SK-N-SH (cell line): ENCODE results near the gene PTPRG. TPM values are rescaled to one million over a fixed set of nuclear protein-coding genes. Genes with fewer than 3 reads are reported as not detected.

Experiments
- CTCF ChIA-PET: fragments of 300-600, 350-600 bp; formaldehyde crosslinking; extraction: SDS; loops from one replicate; lab custom pipeline; 2021; lab: Yijun Ruan, JAX
- POLR2A ChIA-PET: fragments of 350-600 bp; sonication (Branson Sonifier 250); formaldehyde crosslinking; extraction: SDS; loops from one replicate; lab custom pipeline; 2020; ENCODE audit warnings: antibody characterized with exemption, inconsistent platforms; lab: Yijun Ruan, JAX
- DNase-seq: peaks from one replicate; pipeline ENCODE4 v3.0.0; 2012
- H2AFZ ChIP-seq: fragments of 200-600 bp; sonication (generic); 2 replicates; pipeline ENCODE4 v1.8.1; 2016; ENCODE audit warnings: antibody characterized with exemption, mild to moderate bottlenecking, low read depth
- H3F3A ChIP-seq: fragments of 200-600 bp; sonication (generic); replicated peaks from 2 replicates; pipeline ENCODE3; 2016; ENCODE audit warnings: antibody characterized with exemption, mild to moderate bottlenecking; ENCODE audit not compliant: insufficient read depth
- H3K27ac ChIP-seq, 2 experiments: fragments of 200-500 bp in 1 of 2; fragments of 200-600 bp in 1 of 2; sonication (Bioruptor generic) in 1 of 2; sonication (generic), shearing (Covaris generic) in 1 of 2; 2 replicates each; pipeline versions ENCODE4 v1.5.1 to v1.6.1; 2014 to 2016; ENCODE audit warnings: low read depth in 2 of 2, inconsistent platforms in 1 of 2, low read length in 1 of 2, mild to moderate bottlenecking in 1 of 2, mixed read lengths in 1 of 2
- H3K27me3 ChIP-seq: fragments of 200-600 bp; sonication (generic), shearing (Covaris generic); 2 replicates; pipeline ENCODE4 v1.6.1; 2016; ENCODE audit warnings: mixed run types; ENCODE audit not compliant: insufficient read depth
- H3K36me3 ChIP-seq, 2 experiments: fragments of 200-500 bp in 1 of 2; fragments of 200-600 bp in 1 of 2; sonication (Bioruptor generic) in 1 of 2; sonication (generic) in 1 of 2; replicated peaks in 1 of 2; 2 replicates each; pipeline versions ENCODE3 to v1.5.1; 2014 to 2016; ENCODE audit warnings: low read length in 1 of 2, mild to moderate bottlenecking in 1 of 2; ENCODE audit not compliant: insufficient read depth in 2 of 2, control insufficient read depth in 1 of 2
- H3K4me1 ChIP-seq, 2 experiments: fragments of 200-500 bp in 1 of 2; fragments of 200-600 bp in 1 of 2; sonication (Bioruptor generic) in 1 of 2; sonication (generic), shearing (Covaris generic) in 1 of 2; 2 replicates each; pipeline versions ENCODE4 v1.5.1 to v1.6.1; 2014 to 2016; ENCODE audit warnings: low read depth in 1 of 2, low read length in 1 of 2, mixed run types in 1 of 2; ENCODE audit not compliant: insufficient read depth in 2 of 2, control insufficient read depth in 1 of 2
- H3K4me2 ChIP-seq: fragments of 200-600 bp; sonication (generic), shearing (Covaris generic); 2 replicates; pipeline ENCODE4 v1.6.1; 2017; ENCODE audit warnings: mixed run types
- H3K4me3 ChIP-seq, 2 experiments: fragments of 200-500 bp in 1 of 2; fragments of 200-600 bp in 1 of 2; sonication (Bioruptor generic) in 1 of 2; sonication (generic), shearing (Covaris generic) in 1 of 2; 2 replicates each; pipeline versions ENCODE4 v1.5.1 to v1.8.1; 2014 to 2016; ENCODE audit warnings: low read depth in 2 of 2, inconsistent platforms in 1 of 2, low read length in 1 of 2, mild to moderate bottlenecking in 1 of 2, mixed read lengths in 1 of 2, moderate library complexity in 1 of 2
- H3K79me2 ChIP-seq: fragments of 200-600 bp; sonication (generic); 2 replicates; pipeline ENCODE4 v1.8.1; 2017; ENCODE audit warnings: mild to moderate bottlenecking; ENCODE audit not compliant: insufficient read depth
- H3K9ac ChIP-seq: fragments of 200-600 bp; sonication (generic); 2 replicates; pipeline ENCODE4 v1.6.1; 2017; ENCODE audit warnings: mixed run types
- H3K9me2 ChIP-seq: fragments of 200-600 bp; sonication (generic); 2 replicates; pipeline ENCODE4 v1.6.1; 2017; ENCODE audit warnings: mixed run types
- H3K9me3 ChIP-seq: fragments of 200-600 bp; sonication (generic); 2 replicates; pipeline ENCODE4 v1.6.1; 2017; ENCODE audit warnings: mixed run types, mild to moderate bottlenecking, moderate library complexity
- H4K20me1 ChIP-seq: fragments of 200-600 bp; sonication (generic); 2 replicates; pipeline ENCODE4 v1.6.1; 2017; ENCODE audit warnings: mild to moderate bottlenecking, mixed run types; ENCODE audit not compliant: insufficient read depth
- ELF1 ChIP-seq: IDR thresholded peaks from 2 replicates; pipeline ENCODE4 v1.4.0; 2012
- EP300 ChIP-seq, 2 experiments: IDR thresholded peaks; 2 replicates each; pipeline versions ENCODE4 v1.4.0 to v1.6.1; 2012; ENCODE audit warnings: borderline replicate concordance in 1 of 2, low read depth in 1 of 2, low read length in 1 of 2
- EZH2phosphoT487 ChIP-seq: fragments of 200-600 bp; sonication (generic); IDR thresholded peaks from 2 replicates; pipeline ENCODE4 v1.6.1; 2017; ENCODE audit warnings: low read depth, mixed run types, mild to moderate bottlenecking, antibody characterized with exemption, moderate library complexity, borderline replicate concordance
- FOXJ3 ChIP-seq: sonication (generic); formaldehyde crosslinking; IDR thresholded peaks from 2 replicates; pipeline ENCODE4 v1.5.1; 2020; ENCODE audit warnings: mild to moderate bottlenecking, missing genetic modification reagents
- FOXM1 ChIP-seq: IDR thresholded peaks from 2 replicates; pipeline ENCODE4 v1.4.0; 2012; ENCODE audit warnings: low read depth, mild to moderate bottlenecking
- GATA2 ChIP-seq: sonication (generic); formaldehyde crosslinking; IDR thresholded peaks from 2 replicates; pipeline ENCODE4 v1.5.0; 2020; ENCODE audit warnings: mild to moderate bottlenecking, missing genetic modification reagents
- IRF3 ChIP-seq: fragments of 150-350 bp; IDR thresholded peaks from 2 replicates; pipeline ENCODE4 v1.6.1; 2016; ENCODE audit warnings: mild to moderate bottlenecking, low read depth, low read length
- MAX ChIP-seq: IDR thresholded peaks from 2 replicates; pipeline ENCODE4 v1.4.0; 2012; ENCODE audit warnings: low read depth
- NFIC ChIP-seq: IDR thresholded peaks from 2 replicates; pipeline ENCODE4 v1.4.0; 2012; ENCODE audit warnings: borderline replicate concordance
- PBX3 ChIP-seq: IDR thresholded peaks from 2 replicates; pipeline ENCODE4; 2012
- POLR2AphosphoS5 ChIP-seq: IDR thresholded peaks from 2 replicates; pipeline ENCODE4 v1.6.1; 2012; ENCODE audit warnings: low read depth, low read length
- REST ChIP-seq: IDR thresholded peaks from 2 replicates; pipeline ENCODE4 v1.6.1; 2012; ENCODE audit warnings: mild to moderate bottlenecking, low read depth, low read length, moderate library complexity
- RFX5 ChIP-seq: IDR thresholded peaks from 2 replicates; pipeline ENCODE4 v1.6.1; 2012; ENCODE audit warnings: mild to moderate bottlenecking, improper control_type of control experiment, low read length
- RXRA ChIP-seq: IDR thresholded peaks from 2 replicates; pipeline ENCODE4 v1.4.0; 2012; ENCODE audit warnings: low read depth, mild to moderate bottlenecking, borderline replicate concordance
- SIN3A ChIP-seq: IDR thresholded peaks from 2 replicates; pipeline ENCODE4 v1.6.1; 2012; ENCODE audit warnings: low read depth, mild to moderate bottlenecking, low read length, moderate library complexity, borderline replicate concordance
- SMC3 ChIP-seq: IDR thresholded peaks from 2 replicates; pipeline ENCODE4 v1.6.1; 2012; ENCODE audit warnings: low read depth, low read length, improper control_type of control experiment
- TCF12 ChIP-seq: IDR thresholded peaks from 2 replicates; pipeline ENCODE4 v1.4.0; 2012
- USF1 ChIP-seq: IDR thresholded peaks from 2 replicates; pipeline ENCODE4 v1.4.0; 2012; ENCODE audit warnings: low read depth, borderline replicate concordance
- USF2 ChIP-seq: fragments of 150-350 bp; IDR thresholded peaks from 2 replicates; pipeline ENCODE4 v1.6.1; 2017; ENCODE audit warnings: antibody characterized with exemption, low read length, low read depth, borderline replicate concordance
- YY1 ChIP-seq: IDR thresholded peaks from 2 replicates; pipeline ENCODE4 v1.4.0; 2012; ENCODE audit warnings: low read depth, mild to moderate bottlenecking
- ZBTB33 ChIP-seq: IDR thresholded peaks from 2 replicates; pipeline ENCODE4 v1.4.0; 2012; ENCODE audit warnings: low read depth, borderline replicate concordance
- WGBS: methylation state at CpG from one replicate; pipeline ENCODE4 v1.1.6; 2017; ENCODE audit warnings: low lambda C conversion rate; 5-methylcytosine and 5-hydroxymethylcytosine counted together
- polyA plus RNA-seq, 3 experiments: library from polyadenylated mRNA; depleted of rRNA; stranded (reverse); fragments of >200 nt; gene quantifications; 2 replicates each; pipeline ENCODE4 v1.2.3, GENCODE V29; 2012

Gene PTPRG
- polyA plus RNA-seq, 1 of the 3 experiments (the other 2 are of a cell fraction), result 14.1 TPM

- Histone ChIP-seq H3K36me3 (no peaks in the 10 kb centered on the region), H3K27ac (peak overlapping the region in 1 of 2 experiments; percentile 23; a peak in 2 of 4 replicates), H3K27me3 (no peaks in the 10 kb centered on the region), H3K4me3 (no peak overlapping the region), H3K79me2 (no peaks in the 10 kb centered on the region), H2AFZ (no peak overlapping the region), H3K4me1 (peaks cover 0 to 3% of the 10 kb centered on the region in 2 experiments; a peak in 2 of 4 replicates), H4K20me1 (no peaks in the 10 kb centered on the region), H3K9me3 (0 out of 2 replicates have a peak, but pooled peaks cover 5% of the 10 kb centered on the region), H3K9ac (no peak overlapping the region), H3K9me2 (no peaks in the 10 kb centered on the region), H3F3A (peaks cover 28% of the 10 kb centered on the region), H3K4me2 (0 out of 2 replicates have a peak overlapping the region, but pooled peaks have one; percentile 17)
- ChIA-PET POLR2A (no interaction called here), CTCF (interaction anchor here (0.7 to 4.0 kb wide), 3 partner anchors 21 to 309 kb away, joined by 3 to 20 read pairs (median 3); no protein-coding TSS in a partner anchor)
- no peak for DNase-seq
- WGBS, result 75% methylated on average over 11 of the region's 12 CpGs
- TF ChIP-seq GATA2 (CRISPR knock-in tag), result no peak
- TF ChIP-seq RFX5, result no peak
- no peak for TF ChIP-seq FOXJ3 (CRISPR knock-in tag)
- no peak for TF ChIP-seq POLR2AphosphoS5
- no peak for TF ChIP-seq SIN3A
- no peak for TF ChIP-seq USF1
- peak; percentile 77 for TF ChIP-seq TCF12
- TF ChIP-seq NFIC, result peak; percentile 73
- no peak for TF ChIP-seq RXRA
- TF ChIP-seq ELF1, result no peak
- no peak for TF ChIP-seq EZH2phosphoT487
- TF ChIP-seq PBX3, result peak; percentile 51
- TF ChIP-seq MAX, result no peak
- no peak for TF ChIP-seq REST
- TF ChIP-seq EP300 (IDR thresholded peaks at IDR 0.05; ENCODE audit: borderline replicate concordance in 1 of 2, low read depth in 1 of 2, low read length in 1 of 2), result 0 out of 4 replicates have a peak, but pooled peaks of 1 of the 2 experiments have one; percentile 27
- no peak for TF ChIP-seq FOXM1
- TF ChIP-seq IRF3, result no peak
- TF ChIP-seq ZBTB33, result no peak
- no peak for TF ChIP-seq SMC3
- TF ChIP-seq USF2, result no peak
- no peak for TF ChIP-seq YY1
Observed at GRCh38 chr3:62167566-62168262, 606.3 kb downstream of the PTPRG start.
